GM12874 (cell line): ENCODE data around the gene UBE2R2.

ENCODE experiments used
- TF ChIP-seq, protein P1 (sequence below): IDR thresholded peaks from 2 replicates; pipeline ENCODE4 v1.5.1; 2011; ENCODE audit warnings: low read depth, mild to moderate bottlenecking, control low read depth, low read length, moderate library complexity; ENCODE audit not compliant: insufficient read depth

Gene UBE2R2

DNA sequence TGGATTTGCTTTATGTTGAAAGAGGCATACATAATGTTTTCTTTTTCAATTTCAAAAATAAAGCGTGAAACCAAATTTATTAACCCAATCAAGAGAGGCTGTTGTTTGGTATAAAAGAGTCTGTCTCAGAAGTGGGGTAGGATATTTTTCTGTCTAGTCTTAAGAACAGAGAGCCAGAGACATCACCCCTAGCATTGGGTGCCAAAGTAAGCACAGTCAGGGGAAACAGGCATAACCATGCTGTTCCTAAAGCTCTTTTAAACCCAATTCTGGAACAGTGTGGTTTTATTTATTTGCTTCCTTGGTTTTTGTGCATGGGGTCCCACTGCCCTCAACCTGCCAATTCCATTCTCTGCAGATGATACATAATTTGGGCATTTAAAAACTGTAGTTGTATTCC is 88.2 kb downstream of the UBE2R2 start:
- TF ChIP-seq, protein P1, sequence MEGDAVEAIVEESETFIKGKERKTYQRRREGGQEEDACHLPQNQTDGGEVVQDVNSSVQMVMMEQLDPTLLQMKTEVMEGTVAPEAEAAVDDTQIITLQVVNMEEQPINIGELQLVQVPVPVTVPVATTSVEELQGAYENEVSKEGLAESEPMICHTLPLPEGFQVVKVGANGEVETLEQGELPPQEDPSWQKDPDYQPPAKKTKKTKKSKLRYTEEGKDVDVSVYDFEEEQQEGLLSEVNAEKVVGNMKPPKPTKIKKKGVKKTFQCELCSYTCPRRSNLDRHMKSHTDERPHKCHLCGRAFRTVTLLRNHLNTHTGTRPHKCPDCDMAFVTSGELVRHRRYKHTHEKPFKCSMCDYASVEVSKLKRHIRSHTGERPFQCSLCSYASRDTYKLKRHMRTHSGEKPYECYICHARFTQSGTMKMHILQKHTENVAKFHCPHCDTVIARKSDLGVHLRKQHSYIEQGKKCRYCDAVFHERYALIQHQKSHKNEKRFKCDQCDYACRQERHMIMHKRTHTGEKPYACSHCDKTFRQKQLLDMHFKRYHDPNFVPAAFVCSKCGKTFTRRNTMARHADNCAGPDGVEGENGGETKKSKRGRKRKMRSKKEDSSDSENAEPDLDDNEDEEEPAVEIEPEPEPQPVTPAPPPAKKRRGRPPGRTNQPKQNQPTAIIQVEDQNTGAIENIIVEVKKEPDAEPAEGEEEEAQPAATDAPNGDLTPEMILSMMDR: no peak

DNA sequence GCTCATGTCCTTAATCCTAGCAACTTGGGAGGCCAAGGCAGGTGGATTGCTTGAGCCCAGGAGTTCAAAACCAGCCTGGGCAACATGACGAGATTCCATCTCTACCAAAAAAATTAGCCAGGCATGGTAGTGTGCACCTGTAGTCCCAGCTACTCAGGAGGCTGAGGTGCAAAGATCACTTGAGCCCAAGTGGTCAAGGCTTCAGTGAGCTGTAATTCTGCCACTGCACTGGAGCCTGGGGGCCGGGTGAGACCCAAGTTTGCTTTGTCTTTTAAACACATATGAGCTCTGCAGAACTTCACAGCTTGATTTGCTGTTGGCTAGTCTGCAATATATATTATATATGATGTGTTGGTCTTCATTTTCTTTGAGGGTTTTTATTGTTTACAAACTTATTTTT is 89.8 kb downstream of the UBE2R2 start:
- TF ChIP-seq, protein P1: no peak

DNA sequence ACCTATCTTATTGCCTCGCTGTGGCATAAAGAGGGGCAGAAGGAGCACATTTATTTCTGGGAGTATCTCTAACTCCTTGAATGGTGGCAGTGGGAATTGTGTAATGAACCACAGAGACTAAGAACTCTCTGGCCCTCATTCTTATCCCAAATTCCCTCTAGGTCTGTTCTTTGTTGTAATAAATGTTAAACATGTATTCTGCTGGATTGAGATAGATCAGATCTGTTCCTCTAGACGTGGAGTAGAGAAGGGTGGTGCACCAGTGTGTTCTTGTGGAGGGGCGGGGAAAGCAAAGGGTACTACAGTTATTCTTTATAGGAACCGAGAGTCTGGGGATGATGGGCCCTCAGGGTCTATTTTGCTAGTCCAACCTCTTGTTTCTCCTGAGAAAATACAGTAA is 90.4 kb downstream of the UBE2R2 start:
- TF ChIP-seq, protein P1: no peak

DNA sequence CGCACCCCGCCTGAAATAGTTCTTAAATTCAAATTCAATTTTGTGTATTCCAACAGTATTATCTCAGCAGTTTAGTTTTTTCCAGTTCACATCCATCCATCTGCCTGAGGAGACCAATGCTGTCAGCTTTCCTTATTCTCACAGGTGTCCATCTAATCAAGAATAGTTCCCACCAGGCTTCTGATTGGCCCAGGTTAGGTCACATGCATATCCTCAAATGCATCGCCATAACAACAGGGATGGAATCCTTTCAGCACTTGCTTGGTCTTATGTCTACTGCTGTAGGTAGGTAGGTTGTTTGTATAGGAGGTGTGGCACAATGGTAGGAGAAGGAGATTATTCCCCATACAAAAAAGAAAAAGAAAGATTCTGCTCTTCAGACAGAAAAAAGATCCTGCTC is 91.2 kb downstream of the UBE2R2 start:
- TF ChIP-seq, protein P1: no peak

DNA sequence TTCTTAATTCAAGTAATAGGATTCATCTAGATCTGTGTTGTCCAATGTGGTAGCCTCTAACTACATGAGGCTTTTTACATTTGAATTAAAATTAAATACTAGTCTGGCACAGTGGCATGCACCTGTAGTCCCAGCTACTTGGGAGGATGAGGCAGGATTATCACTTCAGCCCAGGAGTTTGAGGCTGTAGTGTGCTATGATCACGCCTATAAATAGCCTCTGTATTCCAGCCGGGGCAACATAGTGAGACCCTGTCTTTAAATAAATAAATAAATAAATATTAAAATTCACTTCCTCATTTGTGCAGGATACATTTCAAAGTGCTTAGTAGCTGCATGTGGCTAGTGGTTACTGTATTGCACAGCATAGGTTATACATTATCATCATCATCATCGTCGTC is 91.8 kb downstream of the UBE2R2 start:
- TF ChIP-seq, protein P1: no peak

DNA sequence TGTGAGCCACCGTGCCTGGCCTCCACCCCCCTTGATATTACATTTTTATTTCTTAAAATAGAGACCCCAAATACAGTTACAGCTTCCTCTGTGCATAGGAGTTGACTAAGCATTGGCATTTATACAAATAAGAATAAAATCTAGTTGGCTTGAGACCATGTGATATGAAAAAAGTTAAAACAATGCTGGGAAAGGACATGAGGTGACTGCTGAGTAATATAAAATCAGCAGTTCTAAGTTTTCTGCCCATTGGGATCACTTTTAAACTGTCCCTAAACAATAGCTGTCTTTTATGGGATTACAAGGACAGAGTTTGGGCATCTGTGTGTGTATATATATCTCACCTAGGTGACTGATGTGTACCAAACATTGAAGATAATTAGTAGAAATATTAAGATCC is 96.6 kb downstream of the UBE2R2 start:
- TF ChIP-seq, protein P1: no peak

DNA sequence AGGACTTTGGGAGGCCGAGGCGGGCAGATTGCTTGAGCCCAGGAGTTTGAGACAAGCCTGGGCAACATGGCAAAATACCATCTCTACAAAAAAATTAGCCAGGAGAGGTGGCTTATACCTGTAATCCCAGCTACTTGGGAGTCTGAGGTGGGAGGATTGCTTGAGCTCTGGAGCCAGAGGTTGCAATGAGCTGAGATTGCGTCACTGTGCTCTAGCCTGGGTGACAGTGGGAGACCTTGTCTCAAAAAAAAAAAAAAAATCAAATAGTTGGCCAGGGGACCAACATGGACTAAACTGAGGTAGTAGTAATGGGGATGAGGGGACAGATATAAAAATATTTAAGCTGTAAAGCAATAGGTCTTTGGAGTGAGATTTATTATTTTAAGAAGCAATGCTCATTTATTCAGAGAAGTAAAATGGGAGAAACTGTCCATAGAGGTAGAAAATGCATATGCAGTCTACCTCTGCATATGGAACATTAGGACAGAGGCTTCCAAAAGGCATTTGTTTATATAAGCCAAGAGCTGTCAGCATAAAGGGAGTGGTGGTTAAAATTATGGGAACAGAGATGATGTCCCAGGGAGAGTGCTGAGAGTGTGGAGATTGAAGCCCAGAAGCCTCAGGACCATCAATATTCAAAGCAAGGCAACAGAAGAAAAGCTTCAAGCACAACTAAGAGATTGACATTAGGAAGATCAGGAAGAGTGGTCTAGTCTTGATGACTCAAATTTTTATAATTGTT is 98.1 kb downstream of the UBE2R2 start:
- TF ChIP-seq, protein P1: no peak
